ENCODE data around the gene PSMD4.

The PSMD4 gene

GRCh38 chr1:151221616-151222015, 32.9 kb upstream of the PSMD4 start:
- TF ChIP-seq RAD21 (IDR thresholded peaks at IDR 0.05; ENCODE audit: low read depth) = no peak
- no peak for TF ChIP-seq USF1 (IDR thresholded peaks at IDR 0.05)
- no peak for TF ChIP-seq TAF1 (IDR thresholded peaks at IDR 0.05; ENCODE audit: low read depth)
- TF ChIP-seq ZBTB7A (IDR thresholded peaks at IDR 0.05; ENCODE audit: low read depth) = no peak
- TF ChIP-seq REST (IDR thresholded peaks at IDR 0.05; ENCODE audit: low read depth) = no peak
- no peak for TF ChIP-seq EGR1 (IDR thresholded peaks at IDR 0.05)
- TF ChIP-seq MAX (IDR thresholded peaks at IDR 0.05) = no peak
- no peak for TF ChIP-seq TEAD4 (IDR thresholded peaks at IDR 0.05)
- TF ChIP-seq YY1 (IDR thresholded peaks at IDR 0.05; ENCODE audit: low read depth) = no peak
- TF ChIP-seq TCF12 (IDR thresholded peaks at IDR 0.05; ENCODE audit: low read depth) = no peak
- TF ChIP-seq NFIC (IDR thresholded peaks at IDR 0.05) = no peak
- no peak for TF ChIP-seq CEBPB (IDR thresholded peaks at IDR 0.05)
- TF ChIP-seq FOXM1 (IDR thresholded peaks at IDR 0.05; ENCODE audit: borderline replicate concordance, low read depth) = no peak
- TF ChIP-seq CREB1 (IDR thresholded peaks at IDR 0.05; ENCODE audit: low read depth) = no peak
- TF ChIP-seq EP300 (IDR thresholded peaks at IDR 0.05; ENCODE audit: borderline replicate concordance) = no peak

GRCh38 chr1:151222130-151222529, 32.4 kb upstream of the PSMD4 start:
- TF ChIP-seq REST (IDR thresholded peaks at IDR 0.05; ENCODE audit: low read depth) (no peak), RAD21 (IDR thresholded peaks at IDR 0.05; ENCODE audit: low read depth) (no peak), NFIC (IDR thresholded peaks at IDR 0.05) (no peak), MAX (IDR thresholded peaks at IDR 0.05) (no peak), TAF1 (IDR thresholded peaks at IDR 0.05; ENCODE audit: low read depth) (no peak), TEAD4 (IDR thresholded peaks at IDR 0.05) (no peak), USF1 (IDR thresholded peaks at IDR 0.05) (no peak), CEBPB (IDR thresholded peaks at IDR 0.05) (no peak), YY1 (IDR thresholded peaks at IDR 0.05; ENCODE audit: low read depth) (no peak), EP300 (IDR thresholded peaks at IDR 0.05; ENCODE audit: borderline replicate concordance) (no peak)

- TF ChIP-seq CREB1 (IDR thresholded peaks at IDR 0.05; ENCODE audit: low read depth) (no peak), YY1 (IDR thresholded peaks at IDR 0.05; ENCODE audit: low read depth) (no peak)
Observed at GRCh38 chr1:151235235-151235634, 19.3 kb upstream of the PSMD4 start.

- TF ChIP-seq RAD21 (IDR thresholded peaks at IDR 0.05; ENCODE audit: low read depth) (no peak), TEAD4 (IDR thresholded peaks at IDR 0.05) (no peak)
Observed at GRCh38 chr1:151237678-151238466, 16.7 kb upstream of the PSMD4 start.

- TF ChIP-seq TAF1 (IDR thresholded peaks at IDR 0.05; ENCODE audit: low read depth) = no peak
- no peak for TF ChIP-seq YY1 (IDR thresholded peaks at IDR 0.05; ENCODE audit: low read depth)
- no peak for TF ChIP-seq TEAD4 (IDR thresholded peaks at IDR 0.05)
- no peak for TF ChIP-seq NFIC (IDR thresholded peaks at IDR 0.05)
- no peak for TF ChIP-seq EGR1 (IDR thresholded peaks at IDR 0.05)
- TF ChIP-seq CREB1 (IDR thresholded peaks at IDR 0.05; ENCODE audit: low read depth) = no peak
- TF ChIP-seq MAX (IDR thresholded peaks at IDR 0.05) = no peak
- TF ChIP-seq RAD21 (IDR thresholded peaks at IDR 0.05; ENCODE audit: low read depth) = no peak
- no peak for TF ChIP-seq EP300 (IDR thresholded peaks at IDR 0.05; ENCODE audit: borderline replicate concordance)
- TF ChIP-seq FOXM1 (IDR thresholded peaks at IDR 0.05; ENCODE audit: borderline replicate concordance, low read depth) = no peak
- no peak for TF ChIP-seq ZBTB7A (IDR thresholded peaks at IDR 0.05; ENCODE audit: low read depth)
- TF ChIP-seq TCF12 (IDR thresholded peaks at IDR 0.05; ENCODE audit: low read depth) = no peak
- TF ChIP-seq REST (IDR thresholded peaks at IDR 0.05; ENCODE audit: low read depth) = no peak
- no peak for TF ChIP-seq CEBPB (IDR thresholded peaks at IDR 0.05)
- no peak for TF ChIP-seq USF1 (IDR thresholded peaks at IDR 0.05)
Observed at GRCh38 chr1:151238467-151238739, 16.1 kb upstream of the PSMD4 start.

Measured in Ishikawa (cell line).